Kidney (tissue), 14 donors: ENCODE results near the gene SNX13. TPM values are rescaled to one million over a fixed set of nuclear protein-coding genes. Genes with fewer than 3 reads are reported as not detected.

ENCODE experiments used
- DNase-seq, 5 donors: peaks; one replicate each; pipeline ENCODE4 v3.0.0-alpha.2; 2013 to 2020
- FAIRE-seq: peaks from 2 replicates; lab custom pipeline; 2012; peaks lifted over from hg19 to GRCh38; lab: Jason Lieb, UNC
- H3K27ac ChIP-seq, 2 donors: one replicate each; pipeline ENCODE4 v1.7.0; 2013; ENCODE audit warnings: low read depth in 2 of 2, low read length in 2 of 2, inconsistent platforms in 1 of 2
- H3K27me3 ChIP-seq: one replicate; pipeline ENCODE4 v1.7.1; 2013; ENCODE audit warnings: low read length, inconsistent platforms; ENCODE audit not compliant: control insufficient read depth, insufficient read depth
- H3K36me3 ChIP-seq, 3 donors: one replicate each; pipeline versions ENCODE4 v1.7.0 to v1.7.1; 2013; ENCODE audit warnings: low read length in 3 of 3, control low read depth in 1 of 3, inconsistent platforms in 1 of 3; ENCODE audit not compliant: insufficient read depth in 3 of 3, control insufficient read depth in 2 of 3
- H3K4me1 ChIP-seq, 3 donors: one replicate each; pipeline versions ENCODE4 v1.7.0 to v1.7.1; 2013; ENCODE audit warnings: low read length in 3 of 3, inconsistent platforms in 1 of 3, low read depth in 1 of 3; ENCODE audit not compliant: control insufficient read depth in 2 of 3, insufficient read depth in 2 of 3
- H3K4me3 ChIP-seq, 3 donors: one replicate each; pipeline versions ENCODE4 v1.7.0 to v1.8.1; 2013; ENCODE audit warnings: low read length in 3 of 3, control low read depth in 1 of 3, inconsistent platforms in 1 of 3
- H3K9ac ChIP-seq, 3 donors: one replicate each; pipeline versions ENCODE4 v1.7.0 to v1.7.1; 2013; ENCODE audit warnings: low read length in 3 of 3, control low read depth in 1 of 3, inconsistent platforms in 1 of 3
- H3K9me3 ChIP-seq, 3 donors: one replicate each; pipeline versions ENCODE4 v1.7.0 to v1.7.1; 2013; ENCODE audit warnings: low read length in 3 of 3, control low read depth in 1 of 3, inconsistent platforms in 1 of 3; ENCODE audit not compliant: control insufficient read depth in 2 of 3, insufficient read depth in 1 of 3
- intact Hi-C: fragments of 100-400 bp; cut with DNase I; formaldehyde crosslinking; loops from one replicate; pipeline ENCODE4 v1.11.1; 2022
- polyA plus RNA-seq: library from polyadenylated mRNA; stranded (reverse); fragments of 350-450 nt; fragmentation: Illumina TruSeq; extraction: RNeasy Lipid Tissue Mini Kit (QIAGEN cat#74804); gene quantifications from one replicate; pipeline ENCODE4 v1.2.3, GENCODE V29; 2014; ENCODE audit warnings: low read depth, low replicate concordance; ENCODE audit not compliant: insufficient read depth
- total RNA-seq: library from RNA; stranded (reverse); fragmentation: NEBNext Ultra II Directional; extraction: Animal tissue kit (Norgen Biotek cat#: 25700); gene quantifications from one replicate; pipeline ENCODE4 v1.2.1, GENCODE V29; 2021
- TF ChIP-seq, protein P1 (sequence below): IDR thresholded peaks from 3 replicates; pipeline ENCODE4 v1.5.1; 2012; ENCODE audit warnings: mild to moderate bottlenecking, moderate library complexity, borderline replicate concordance; ENCODE audit not compliant: insufficient read depth; ENCODE audit errors: extremely low read depth
- donor health status: control.
- donor health status: control.
- donor health status: control.
- donor health status: control.
- donor health status: control.
- donor health status: DM: yes; HTN: yes; CAD: no.
- donor health status: Normal renal cell carcinoma (clear cell type).

SNX13 gene
- total and polyA plus RNA-seq, 2 donors from 2014 or later: 9.9 to 57.0 TPM

DNA sequence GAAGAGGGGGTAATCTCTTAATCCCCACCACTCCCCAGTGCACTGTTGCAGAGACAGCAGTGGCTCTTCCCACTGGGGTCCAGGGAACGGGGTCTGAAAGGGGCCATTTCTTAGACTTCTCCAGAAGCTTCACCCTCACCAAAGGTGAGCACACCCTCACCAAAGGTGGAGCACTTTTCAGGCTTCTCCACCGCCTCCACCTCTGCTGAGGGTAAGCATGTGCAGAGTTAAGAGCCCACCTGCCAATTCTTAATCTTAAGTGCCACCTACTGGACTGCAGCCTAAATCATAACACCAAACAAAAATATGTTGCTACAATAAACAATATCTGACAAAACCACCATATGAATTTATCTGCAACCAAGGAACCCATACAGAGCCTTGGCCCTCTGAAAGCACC lies 27.0 kb downstream of the SNX13 start:
- H3K9ac ChIP-seq: no peak overlapping the region
- H3K4me1 ChIP-seq: peaks cover 0 to 2% (median 0%) of the 10 kb centered on the region in 3 donors
- H3K9me3 ChIP-seq: peaks cover 0 to 15% (median 2%) of the 10 kb centered on the region in 3 donors
- FAIRE-seq: no peak
- no peaks in the 10 kb centered on the region for H3K27me3 ChIP-seq
- no peaks in the 10 kb centered on the region for H3K36me3 ChIP-seq
- DNase-seq: no peak
- H3K4me3 ChIP-seq: no peak overlapping the region
- intact Hi-C loops: no loop called here
- TF ChIP-seq, protein P1, sequence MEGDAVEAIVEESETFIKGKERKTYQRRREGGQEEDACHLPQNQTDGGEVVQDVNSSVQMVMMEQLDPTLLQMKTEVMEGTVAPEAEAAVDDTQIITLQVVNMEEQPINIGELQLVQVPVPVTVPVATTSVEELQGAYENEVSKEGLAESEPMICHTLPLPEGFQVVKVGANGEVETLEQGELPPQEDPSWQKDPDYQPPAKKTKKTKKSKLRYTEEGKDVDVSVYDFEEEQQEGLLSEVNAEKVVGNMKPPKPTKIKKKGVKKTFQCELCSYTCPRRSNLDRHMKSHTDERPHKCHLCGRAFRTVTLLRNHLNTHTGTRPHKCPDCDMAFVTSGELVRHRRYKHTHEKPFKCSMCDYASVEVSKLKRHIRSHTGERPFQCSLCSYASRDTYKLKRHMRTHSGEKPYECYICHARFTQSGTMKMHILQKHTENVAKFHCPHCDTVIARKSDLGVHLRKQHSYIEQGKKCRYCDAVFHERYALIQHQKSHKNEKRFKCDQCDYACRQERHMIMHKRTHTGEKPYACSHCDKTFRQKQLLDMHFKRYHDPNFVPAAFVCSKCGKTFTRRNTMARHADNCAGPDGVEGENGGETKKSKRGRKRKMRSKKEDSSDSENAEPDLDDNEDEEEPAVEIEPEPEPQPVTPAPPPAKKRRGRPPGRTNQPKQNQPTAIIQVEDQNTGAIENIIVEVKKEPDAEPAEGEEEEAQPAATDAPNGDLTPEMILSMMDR: no peak
- no peak overlapping the region for H3K27ac ChIP-seq

DNA sequence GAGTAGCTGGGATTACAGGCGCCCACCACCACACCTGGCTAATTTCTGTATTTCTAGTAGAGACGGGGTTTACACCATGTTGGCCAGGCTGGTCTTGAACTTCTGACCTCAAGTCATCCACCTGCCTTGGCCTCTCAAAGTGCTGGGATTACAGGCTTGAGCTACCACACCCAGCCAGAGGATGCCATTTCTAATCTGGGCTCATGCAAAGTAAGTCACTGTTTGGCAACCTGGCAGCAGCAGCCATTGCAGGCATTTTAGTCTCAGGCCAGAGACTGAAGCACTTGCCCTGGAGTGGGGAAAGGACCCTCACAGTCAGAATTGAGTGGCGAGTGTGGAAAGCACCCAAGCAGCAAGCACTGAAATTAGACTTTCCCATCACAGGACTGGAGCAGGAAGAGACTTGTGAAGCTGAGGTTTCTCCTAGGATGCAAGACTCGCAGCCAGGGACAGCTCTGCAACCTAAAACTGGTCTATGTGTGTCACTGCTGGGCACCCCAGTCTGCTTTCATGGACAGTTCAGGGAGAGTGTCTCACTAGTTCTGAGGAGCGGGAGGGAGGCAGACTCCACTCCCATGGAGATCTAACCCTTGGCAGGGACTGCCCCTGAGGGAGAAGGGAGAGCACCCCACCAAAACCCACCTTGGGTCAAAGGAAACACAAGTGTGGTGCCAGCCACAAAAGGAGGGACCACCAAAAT lies 27.6 kb downstream of the SNX13 start:
- no peak for FAIRE-seq
- Histone ChIP-seq H3K9ac (no peak overlapping the region), H3K27me3 (no peaks in the 10 kb centered on the region), H3K27ac (no peak overlapping the region), H3K36me3 (no peaks in the 10 kb centered on the region), H3K4me1 (peaks cover 0 to 2% (median 0%) of the 10 kb centered on the region in 3 donors), H3K9me3 (peaks cover 0 to 12% (median 2%) of the 10 kb centered on the region in 3 donors), H3K4me3 (no peak overlapping the region)
- TF ChIP-seq, protein P1: no peak
- intact Hi-C loops: no loop called here
- no peak for DNase-seq

DNA sequence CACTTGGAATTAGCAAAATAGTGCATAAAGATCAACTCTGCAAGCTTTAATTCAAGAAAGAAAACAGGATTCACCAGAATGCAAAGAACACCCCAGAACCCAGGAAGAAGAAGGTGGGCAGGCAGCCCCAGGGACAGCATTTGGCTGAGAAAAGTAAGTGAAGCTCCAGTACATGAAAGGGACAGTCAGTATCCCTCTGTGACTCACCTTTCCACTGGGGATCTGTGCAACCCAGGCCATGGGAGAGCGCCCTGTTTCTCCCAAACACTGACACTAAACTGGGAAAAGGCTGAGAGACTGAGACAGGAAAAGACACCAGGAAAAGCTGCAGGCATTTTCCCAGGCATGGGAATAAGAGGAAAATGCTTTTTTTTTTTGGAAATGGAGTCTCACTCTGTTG lies 28.2 kb downstream of the SNX13 start:
- no peak overlapping the region for H3K9ac ChIP-seq
- no peaks in the 10 kb centered on the region for H3K27me3 ChIP-seq
- FAIRE-seq (no peak), DNase-seq (no peak)
- TF ChIP-seq, protein P1: no peak
- no peaks in the 10 kb centered on the region for H3K36me3 ChIP-seq
- peaks cover 0 to 2% (median 0%) of the 10 kb centered on the region in 3 donors for H3K4me1 ChIP-seq
- H3K9me3 ChIP-seq: peaks cover 0 to 6% (median 2%) of the 10 kb centered on the region in 3 donors
- H3K27ac ChIP-seq: no peak overlapping the region
- no peak overlapping the region for H3K4me3 ChIP-seq
- intact Hi-C loops: no loop called here
